ENCODE measurements around the gene ZNF92.
"Not testable (repeated sequence)": the region's sequence is repeated elsewhere in the genome, so short reads cannot be mapped to it uniquely, and the experiment has no call there.

Gene ZNF92

DNA sequence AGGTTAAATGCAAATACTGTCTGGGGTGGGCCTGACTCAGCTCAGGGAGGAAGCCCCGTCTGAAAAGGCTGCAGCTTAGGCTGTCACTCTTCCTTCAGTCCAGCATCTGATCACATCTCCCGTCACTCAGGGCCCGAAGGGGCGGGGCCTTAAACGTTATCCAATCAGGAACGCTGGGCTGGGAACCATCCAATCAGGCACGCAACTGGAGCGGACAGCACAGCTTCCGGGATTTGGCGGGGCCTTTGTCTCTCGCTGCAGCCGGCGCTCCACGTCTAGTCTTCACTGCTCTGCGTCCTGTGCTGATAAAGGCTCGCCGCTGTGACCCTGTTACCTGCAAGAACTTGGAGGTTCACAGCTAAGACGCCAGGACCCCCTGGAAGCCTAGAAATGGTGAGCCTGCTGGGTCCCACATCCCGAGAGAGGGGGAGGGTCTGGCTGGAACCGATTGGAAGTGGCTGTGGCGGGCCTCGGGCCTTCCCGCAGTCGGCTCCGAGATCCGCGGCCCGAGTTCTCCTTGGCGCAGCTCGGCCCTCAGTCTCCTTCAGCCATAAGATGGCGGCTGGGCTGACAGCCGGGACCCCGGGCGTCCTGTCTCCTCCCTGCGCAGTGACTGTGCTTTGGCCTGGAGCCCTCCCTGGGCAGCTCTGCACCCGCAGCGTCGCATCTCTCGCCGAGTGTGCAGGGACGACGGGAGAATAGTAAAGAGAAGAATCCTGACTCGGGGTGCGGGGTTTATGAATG lies at the start of gene ZNF92:
Gene ZNF92 (plus strand): TSS at position 248 of the 744 bp plus-strand sequence. CDS start 143 bp downstream, at position 391.
- peak; percentile 97 for DNase-seq

DNA sequence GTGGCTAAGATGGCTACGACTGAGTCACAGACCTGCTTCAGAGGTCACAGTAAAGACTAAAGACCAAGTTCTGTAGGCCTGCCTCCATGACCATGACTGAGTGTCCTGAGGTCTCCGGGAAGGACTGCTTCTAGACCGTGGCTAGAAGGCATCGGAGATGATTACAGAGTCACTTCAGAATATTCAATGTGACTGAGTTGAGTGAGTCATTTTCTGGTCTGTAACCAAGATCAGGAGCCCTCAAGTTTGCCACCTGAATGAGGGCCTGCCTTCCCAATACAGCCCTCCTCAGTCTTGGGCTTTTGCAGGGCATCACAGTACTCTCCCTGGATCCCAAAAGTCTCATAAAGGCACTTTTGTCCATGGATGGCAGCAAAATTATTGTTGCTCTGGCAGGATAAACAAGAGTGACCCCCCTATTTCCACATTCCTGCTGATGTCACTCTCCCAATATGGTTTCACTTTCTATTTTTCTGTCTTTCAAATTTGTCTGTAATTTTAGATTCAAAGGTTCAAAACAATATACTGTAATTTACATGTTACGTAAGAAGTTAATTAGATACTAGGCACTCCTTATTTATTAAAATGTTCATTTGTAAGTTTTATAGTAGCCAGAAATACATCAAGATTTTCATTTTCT lies 47.7 kb upstream of the ZNF92 start:
- no peak for DNase-seq

DNA sequence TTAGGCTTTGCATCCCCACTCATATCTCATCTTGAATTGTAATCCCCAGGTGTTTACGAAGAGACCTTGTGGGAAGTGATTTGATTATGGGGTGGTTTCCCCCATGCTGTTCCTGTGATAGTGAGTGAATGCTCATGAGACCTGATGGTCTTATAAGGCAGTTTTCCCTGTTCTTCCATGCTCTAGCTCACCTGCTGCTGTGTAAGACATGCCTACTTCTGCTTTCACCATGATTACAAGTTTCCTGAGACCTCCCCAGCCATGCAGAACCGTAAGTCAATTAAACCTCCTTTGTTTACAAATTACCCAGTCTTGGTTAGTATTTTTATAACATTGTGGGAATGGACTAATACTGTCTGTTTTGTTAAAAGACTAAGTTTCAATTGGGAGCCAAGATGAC lies 35.3 kb upstream of the ZNF92 start:
- no peak for DNase-seq

DNA sequence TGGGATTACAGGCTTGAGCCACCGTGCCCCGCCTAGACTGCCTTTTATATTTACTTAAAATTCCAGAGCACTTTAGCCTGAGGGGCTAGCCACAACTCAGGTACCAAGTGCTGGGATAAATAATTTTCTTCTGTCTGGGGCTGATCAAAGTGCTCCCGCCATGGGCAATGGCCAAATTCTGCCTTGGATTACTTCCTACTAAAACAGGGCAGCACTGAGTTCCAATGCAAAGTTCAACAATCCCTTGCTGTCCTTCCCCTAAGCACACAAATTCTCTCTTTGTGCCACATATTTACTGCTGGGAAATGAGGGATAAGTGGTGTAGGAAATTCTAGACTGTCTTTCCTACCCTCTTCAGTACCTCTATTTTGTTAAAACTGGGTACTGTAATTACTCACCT lies 34.4 kb upstream of the ZNF92 start:
- no peak for DNase-seq

DNA sequence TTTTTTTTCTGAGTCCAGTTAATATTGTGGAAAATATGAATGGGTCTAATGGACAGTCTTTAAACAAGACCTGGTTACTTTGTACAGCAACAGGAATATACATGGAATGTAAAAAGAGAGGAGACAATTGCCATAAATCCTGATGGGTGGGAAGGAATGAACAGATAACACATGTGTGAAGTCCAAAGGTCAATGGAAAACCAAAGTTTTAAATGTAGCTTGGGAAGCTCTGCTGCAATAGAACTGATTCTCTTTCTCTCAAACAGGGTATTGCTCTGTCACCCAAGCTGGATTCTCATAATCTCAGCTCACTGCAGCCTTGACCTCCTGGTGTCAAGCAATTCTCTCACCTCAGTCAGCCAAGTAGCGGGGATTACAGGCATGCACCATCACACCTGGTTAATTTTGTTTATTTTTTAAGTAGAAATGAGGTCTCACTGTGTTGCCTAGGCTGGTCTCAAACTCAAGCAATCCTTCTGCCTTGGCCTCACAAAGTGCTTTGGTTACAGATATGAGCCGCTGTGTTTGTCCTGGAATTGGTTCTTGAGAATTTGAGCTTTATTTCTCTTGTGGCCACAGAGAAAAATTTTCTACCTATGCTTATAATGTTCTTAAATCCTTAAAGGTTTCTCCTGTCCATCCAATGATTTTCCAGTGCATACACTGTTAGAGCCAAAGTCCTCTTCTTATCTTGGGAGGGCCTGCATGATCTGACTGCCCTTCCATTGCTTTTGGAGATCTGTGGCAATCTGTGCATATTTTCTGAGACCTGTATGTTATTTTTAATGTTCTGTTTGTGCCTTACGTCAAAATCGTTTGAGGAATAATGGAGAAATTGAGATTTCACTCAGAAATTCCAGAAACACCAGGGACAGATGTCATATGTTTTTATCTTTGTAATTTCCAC lies 30.7 kb upstream of the ZNF92 start:
- DNase-seq = no peak

DNA sequence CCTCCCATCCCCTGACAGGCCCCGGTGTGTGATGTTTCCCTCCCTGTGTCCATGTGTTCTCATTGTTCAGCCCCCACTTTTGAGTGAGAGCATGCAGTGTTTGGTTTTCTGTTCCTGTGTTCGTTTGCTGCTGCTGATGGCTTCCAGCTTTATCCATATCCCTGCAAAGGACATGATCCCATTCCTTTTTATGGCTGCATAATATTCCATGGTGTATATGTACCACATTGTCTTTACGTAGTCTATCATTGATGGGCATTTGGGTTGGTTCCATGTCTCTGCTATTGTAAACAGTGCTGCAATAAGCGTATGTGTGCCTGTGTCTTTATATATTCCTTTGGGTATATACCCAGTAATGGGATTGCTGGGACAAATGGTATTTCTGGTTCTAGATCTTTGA lies 29.1 kb upstream of the ZNF92 start:
- not testable (repeated sequence) for DNase-seq

DNA sequence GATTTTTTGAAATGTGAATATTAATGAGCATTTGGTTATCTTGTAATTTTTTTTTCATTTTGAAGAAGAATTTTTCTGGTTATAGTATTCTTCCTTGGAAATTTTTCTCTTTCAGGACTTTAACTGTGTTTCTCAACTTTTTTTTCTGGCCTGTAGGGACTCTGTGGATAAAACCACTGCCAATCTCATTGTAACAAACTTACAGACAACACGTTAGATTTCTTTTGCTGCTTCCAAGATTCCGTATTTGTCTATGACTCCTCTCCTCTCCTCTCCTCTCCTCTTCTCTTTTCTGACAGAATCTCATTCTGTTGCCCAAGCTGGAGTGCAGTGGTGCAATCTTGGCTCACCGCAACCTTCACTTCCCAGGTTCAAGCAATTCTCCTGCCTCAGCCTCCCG lies 19.4 kb upstream of the ZNF92 start:
- no peak for DNase-seq

DNA sequence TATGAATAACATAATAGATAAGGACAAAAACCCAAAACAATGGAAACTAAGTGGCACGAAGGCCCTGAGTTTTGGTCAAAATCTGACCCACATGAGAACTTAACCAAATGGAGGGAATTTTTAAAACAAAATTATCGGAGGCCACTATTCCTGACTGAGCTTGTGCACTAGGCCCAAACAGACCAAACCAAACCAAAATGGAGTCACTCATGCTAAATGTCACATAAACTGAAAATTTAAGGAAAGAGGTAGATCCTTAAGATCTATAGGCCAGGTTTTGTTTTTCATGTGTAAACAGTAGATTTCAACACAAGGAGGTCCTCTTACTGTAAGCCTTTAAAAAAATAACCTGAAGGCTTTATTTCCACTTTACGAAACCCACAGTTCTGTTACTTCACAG lies 3.8 kb upstream of the ZNF92 start:
- no peak for DNase-seq

DNA sequence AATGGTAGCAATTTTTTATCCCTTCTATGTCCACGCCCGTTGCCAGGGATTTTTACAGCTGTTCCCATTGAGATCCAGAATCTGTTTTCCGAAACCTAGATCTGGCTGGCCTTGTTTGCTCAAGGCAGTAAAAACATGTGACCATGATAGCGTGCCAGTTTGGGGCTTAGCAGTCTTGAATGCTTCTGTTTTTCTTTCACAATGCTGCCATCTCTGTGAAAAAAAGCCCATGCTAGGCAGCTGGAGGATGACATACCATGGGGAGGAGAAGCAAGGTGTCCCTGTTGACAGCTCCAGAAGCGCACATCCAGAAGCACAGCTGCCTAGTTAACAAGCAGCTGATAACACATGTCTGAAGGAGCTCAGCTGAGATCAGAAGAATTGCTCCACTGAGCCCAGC lies 2.2 kb upstream of the ZNF92 start:
- no peak for DNase-seq

DNA sequence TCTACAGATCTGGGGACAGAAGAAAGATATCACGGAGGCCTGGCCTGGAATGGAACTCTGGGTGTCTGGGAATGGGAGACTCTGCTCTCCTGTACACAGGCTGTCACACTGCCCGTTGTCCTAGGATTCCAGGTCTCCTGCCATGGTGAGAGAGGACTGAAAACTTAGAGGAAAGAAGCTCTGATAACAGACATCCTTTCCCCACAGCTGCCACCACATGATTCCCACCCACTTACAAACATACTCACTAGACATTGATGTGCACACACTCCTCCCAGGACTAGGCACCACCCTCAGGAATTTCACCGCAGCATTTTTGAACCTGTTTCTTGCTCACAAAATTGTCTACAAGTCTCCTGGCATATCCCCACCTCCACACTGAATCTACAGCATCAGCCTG lies 5.7 kb downstream of the ZNF92 start:
- DNase-seq = no peak

DNA sequence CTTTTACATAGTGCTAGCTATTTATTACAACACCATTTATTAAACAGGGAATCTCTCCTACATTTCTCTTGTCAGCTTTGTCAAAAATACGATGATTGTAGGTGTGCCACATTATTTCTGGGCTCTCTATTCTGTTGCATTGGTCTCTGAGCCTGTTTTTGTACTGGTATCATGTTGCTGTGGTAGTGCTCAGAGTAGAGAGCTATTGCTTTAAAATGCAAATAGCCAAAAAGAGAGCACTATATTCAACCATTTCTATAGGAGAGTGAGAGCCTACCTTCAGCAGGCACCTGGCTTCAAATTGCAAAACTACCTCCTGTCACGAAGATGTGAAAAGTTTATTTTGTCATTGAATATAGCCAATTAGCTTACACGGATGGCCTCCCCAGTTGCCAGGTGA lies 8.1 kb downstream of the ZNF92 start:
- DNase-seq = no peak

DNA sequence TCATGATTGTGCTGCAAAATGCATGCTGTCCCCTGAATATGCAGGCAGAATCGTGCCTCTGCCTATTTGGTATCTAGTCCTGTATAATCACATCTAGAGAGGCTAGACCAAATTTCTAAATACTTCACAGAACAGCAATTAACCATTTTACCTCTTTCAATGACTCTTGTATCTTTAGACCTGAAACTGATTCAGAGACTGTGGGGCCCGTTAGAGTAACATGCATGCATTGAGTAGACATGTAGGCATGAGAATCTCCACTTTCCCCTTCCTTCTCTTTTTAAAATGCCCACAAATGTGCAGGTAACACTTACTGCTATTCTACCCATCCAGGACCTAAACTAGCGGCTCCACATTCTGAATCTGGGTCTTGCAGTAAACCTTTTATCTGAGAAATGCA lies 8.8 kb downstream of the ZNF92 start:
- no peak for DNase-seq

DNA sequence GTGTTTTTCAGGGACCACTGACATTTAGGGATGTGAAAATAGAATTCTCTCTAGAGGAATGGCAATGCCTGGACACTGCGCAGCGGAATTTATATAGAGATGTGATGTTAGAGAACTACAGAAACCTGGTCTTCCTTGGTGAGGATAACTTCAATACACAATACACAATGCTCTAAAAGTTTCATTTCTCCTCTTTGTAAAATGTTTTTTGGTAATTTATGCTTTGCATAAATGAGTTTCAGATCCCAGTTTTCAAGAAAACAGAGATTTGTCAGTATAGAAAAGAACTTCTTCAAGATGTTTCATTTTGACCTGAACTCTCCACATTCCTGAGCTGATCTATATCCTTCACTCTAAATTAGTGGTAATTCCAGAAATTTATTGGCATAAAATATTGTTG lies 14.2 kb downstream of the ZNF92 start:
- no peak for DNase-seq

DNA sequence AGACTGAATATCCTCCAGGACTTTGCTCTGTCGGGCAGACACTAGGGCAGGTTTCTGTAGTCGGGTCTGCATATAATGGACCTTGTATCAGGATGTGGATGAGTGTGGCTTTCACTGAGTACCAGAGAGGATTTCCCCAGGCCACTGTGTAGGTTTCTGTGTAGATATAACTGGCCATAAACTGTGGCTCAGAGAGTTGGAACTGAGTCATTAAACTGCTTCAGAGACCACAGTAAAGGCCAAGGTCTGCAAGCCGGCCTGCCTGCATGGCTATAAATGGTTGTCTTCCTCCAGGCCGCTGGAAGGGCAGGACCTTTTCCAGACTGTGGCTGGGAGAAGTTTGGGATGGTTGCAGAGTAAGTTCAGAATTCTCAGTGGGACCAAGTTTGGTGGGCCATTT lies 16.9 kb downstream of the ZNF92 start:
- DNase-seq = no peak

DNA sequence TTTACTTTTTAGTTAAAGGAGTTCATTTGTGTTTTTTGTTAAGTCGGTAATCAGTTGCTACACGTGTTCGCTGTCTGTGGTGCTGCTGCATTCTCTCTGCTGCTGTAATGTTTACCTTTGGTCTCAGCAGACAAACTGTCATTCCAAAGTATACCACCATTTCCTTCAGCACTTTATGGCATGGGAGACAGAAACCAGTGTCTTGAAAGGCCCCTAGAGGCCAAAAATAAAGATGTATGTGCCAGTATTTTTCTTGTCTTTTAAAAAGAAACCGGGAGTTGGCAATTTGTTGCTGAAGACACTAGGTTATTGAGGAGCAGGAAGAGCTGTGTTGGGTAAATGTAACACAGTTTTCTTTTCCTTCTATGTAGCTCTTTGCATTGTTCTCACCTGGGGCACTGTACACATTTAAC lies 24.1 kb downstream of the ZNF92 start:
- DNase-seq = no peak

DNA sequence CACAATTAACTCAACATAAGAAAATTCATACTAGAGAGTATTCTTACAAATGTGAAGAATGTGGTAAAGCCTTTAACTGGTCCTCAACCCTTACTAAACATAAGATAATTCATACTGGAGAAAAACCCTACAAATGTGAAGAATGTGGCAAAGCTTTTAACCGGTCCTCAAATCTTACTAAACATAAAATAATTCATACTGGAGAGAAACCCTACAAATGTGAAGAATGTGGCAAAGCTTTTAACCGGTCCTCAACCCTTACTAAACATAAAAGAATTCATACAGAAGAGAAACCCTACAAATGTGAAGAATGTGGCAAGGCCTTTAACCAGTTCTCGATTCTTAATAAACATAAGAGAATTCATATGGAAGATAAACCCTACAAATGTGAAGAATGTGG lies 25.0 kb downstream of the ZNF92 start:
- DNase-seq = not testable (repeated sequence)

DNA sequence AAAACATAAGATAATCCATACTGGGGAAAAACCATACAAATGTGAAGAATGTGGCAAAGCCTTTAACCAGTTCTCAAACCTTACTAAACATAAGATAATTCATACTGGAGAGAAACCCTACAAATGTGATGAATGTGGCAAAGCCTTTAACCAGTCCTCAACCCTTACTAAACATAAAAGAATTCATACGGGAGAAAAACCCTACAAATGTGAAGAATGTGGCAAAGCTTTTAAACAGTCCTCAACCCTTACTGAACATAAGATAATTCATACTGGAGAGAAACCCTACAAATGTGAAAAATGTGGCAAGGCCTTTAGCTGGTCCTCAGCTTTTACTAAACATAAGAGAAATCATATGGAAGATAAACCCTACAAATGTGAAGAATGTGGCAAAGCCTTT lies 25.4 kb downstream of the ZNF92 start:
- DNase-seq = not testable (repeated sequence)

DNA sequence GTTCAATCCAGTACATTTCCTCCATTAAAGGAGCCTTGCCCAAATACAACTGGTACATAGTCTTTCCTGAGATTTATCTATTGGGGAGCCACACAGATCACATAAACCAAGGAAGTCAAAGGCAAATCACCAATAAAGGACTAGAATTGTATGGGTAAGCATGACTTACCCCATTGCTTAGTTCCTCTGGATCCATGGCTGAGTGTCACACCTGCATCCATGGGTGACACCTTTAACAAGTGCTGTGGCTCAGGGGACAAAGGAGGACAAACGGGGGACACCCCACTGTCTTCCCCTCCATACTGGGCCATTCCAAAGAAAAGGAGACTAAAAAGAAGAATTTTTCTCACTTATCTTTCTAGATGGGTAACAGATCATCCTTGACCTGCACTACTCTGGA lies 30.4 kb downstream of the ZNF92 start:
- no peak for DNase-seq

DNA sequence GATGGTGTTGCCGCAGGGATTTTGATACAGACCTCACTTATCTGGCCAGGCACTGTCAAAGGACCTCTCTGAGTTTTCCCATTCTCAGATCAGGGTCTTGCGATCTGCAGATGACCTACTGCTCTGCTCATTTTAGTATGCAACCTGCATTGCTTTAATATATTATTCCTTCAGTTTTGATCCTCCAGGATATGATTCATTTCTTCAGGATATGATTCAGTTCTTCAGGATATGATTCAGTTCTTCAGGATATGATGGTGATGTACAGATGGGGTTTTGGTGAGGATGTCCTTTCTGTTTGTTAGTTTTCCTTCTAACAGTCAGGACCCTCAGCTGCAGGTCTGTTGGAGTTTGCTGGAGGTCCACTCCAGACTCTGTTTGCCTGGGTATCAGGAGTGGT lies 33.1 kb downstream of the ZNF92 start:
- not testable (repeated sequence) for DNase-seq

DNA sequence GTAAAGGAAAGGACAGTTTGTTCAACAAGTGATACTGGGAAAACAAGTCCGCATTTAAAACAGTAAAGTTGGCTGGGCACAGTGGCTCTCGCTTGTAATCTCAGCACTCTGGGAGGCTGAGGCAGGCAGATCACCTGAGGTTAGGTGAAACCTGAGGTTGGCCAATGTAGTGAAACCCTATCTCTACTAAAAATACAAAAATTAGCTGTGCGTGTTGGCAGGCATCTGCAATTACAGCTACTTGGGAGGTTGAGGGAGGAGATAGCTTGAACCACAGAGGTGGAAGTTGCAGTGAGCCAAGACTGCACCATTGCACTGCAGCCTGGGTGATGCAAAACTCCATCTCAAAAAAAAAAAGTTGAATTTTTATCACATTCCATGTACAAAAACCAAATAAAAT lies 35.7 kb downstream of the ZNF92 start:
- DNase-seq = no peak

DNA sequence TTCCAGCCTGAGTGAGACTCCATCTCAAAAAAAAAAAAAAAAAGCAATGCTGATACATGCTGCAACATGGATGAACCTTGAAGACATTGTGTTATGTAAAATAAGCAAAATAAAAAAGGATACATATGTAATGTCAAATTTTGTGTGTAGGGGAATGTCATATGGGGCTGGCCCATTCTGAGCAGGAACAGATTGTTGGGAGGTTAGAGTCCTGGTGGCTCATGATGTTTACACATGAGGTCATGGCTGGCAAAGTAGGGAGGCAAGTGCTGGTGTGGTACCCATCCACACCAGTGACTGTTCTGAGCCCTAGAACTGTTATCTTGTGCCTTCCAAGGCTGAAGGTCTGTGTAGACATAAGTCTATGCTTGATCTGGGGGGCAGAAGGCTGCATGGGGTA lies 37.6 kb downstream of the ZNF92 start:
- no peak for DNase-seq

DNA sequence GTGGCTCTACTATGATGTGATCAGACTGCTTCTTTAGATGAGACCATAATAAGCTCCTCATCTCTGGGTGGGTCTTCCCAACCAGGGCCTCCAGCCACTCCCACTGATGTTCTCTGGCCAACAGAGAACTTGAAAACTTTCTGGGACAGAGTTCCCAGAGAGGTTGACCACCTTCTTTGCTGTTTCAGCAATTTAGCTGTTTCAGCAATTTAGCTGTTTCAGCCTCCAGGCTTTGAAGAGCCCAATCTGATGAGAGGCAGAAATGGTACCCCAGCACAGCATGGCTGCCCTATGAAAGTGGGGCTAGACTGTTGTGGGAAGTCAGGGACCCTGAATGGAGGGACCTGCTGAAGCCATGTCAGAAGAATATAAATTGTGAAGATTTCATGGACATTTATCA lies 49.0 kb downstream of the ZNF92 start:
- no peak for DNase-seq

DNA sequence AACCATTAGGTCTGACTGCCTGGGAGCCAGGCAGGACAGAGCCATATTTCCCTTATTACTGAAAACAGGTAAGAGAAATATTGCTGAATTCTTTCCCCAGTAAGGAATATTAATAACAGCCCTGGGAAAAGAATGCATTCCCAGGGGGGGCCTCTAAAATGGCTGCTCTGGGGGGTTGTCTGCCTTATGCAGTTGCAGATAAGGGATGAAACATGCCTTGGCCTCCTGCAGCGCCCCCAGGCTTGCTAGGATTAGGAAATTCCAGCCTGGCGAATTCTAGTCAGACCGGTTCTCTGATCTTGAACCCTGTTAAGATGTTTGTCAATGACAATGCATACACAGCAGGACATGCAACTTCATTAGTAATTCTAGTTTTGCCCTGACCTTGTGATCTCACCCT lies 49.6 kb downstream of the ZNF92 start:
- DNase-seq = not testable (repeated sequence)
